NCI-H510A treated with DMSO at 0.1 percent for 48 hours (cell line): ENCODE measurements around the gene CASP2.
A peak's percentile ranks its signal among the peaks of the same experiment; 100 is the strongest.

Source experiments
- DNase-seq: peaks from one replicate; lab custom pipeline; 2025; lab: John Stamatoyannopoulos, UW

Gene CASP2

DNA sequence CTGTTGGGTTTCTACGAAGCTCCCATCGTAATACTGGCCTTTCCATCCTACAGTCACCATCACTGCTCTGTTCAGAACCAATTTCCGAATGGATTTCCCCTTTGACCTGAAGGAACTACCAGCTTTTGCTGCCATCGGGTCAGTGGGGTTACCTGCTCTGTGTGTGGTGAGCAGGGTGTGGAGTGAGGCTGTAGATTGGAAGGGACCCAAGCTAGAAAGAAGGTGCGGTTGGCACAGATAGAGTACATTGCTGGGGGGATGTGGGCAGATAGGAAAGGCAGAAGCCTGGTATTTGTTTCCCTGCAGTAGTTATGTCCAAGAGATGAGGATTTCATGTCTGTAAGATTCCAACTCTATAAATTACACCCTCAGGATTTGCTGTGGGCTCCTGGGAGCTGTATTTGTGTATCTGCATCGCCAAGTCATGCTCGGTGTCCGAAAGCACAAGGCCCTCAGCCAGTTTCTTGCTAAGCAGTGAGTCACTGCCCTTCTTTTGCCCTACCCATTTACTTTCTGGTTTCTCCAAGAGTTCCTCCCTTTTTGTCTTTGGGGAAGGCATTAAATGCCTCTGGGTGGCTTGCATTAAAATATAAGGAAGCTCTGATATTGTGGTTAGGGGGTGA lies 43.1 kb downstream of the CASP2 start:
- DNase-seq, result no peak

DNA sequence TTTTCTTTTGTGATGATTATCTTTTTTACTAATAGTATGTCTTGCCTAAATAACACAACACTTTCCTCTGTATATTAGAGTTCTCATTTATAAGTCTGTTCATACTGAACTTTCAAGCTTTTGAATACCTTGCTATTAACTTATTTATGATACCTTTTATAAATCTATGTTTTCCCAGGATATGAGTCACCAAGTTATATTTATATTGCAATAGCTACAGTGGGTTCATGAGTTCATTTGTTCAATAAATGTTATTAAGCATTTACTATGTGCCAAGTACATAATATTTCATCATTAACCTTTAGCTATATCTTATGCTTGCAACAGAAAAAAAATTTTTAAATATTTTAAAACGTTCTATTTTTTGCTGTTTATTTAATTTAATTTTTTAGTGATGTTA lies 46.1 kb downstream of the CASP2 start:
- no peak for DNase-seq

DNA sequence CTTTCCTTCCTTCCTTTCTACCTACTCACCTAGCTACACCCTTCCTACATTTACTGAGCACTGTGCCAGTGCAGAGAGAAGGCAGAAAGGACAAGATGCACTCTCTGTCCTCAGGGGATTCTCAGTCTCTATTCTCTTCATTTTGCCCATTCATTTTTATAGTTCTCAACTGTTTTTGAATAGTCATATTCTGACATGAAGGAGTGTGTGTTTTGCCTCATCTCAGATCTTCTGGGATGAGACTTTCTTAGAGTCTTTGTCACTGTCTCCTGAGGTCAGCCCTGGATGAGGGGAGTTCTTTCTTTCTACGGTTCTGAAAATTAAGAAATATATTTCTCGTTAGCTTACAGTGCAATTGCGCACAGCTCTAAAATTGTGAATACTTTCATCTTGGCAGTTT lies 49.1 kb downstream of the CASP2 start:
- no peak for DNase-seq

DNA sequence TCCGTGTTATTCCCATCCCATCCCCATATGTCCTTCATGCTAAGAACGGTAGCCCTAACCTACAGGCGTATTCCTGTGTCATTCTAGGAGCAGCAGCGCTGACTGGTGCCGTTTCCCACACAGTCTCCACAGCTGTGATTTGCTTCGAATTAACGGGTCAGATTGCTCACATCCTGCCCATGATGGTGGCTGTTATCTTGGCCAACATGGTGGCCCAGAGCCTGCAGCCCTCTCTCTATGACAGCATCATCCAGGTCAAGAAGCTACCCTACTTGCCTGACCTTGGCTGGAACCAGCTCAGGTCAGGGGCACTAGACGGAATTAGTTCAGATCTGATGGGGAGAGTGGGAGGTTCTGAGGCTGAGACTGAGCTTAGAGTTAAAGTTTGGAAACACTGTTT lies 53.7 kb downstream of the CASP2 start:
- no peak for DNase-seq

DNA sequence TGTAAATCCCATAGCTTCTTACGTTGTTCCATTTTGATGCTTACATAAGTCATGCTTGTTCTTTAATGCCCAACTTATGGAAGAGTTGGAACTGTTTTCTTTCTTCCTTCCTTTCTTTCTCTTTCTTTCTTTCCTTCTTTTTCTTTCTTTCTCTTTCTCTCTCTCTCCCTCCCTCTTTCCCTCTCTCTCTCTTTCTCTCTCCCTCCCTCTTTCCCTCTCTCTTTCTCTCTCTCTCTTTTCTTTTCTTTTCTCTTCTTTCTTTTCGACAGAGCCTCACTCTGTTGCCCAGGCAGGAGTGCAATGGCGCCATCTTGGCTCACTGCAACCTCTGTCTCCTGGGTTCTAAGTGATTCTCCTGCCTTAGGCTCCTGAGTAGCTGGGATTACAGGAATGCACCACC lies 55.4 kb downstream of the CASP2 start:
- no peak for DNase-seq

DNA sequence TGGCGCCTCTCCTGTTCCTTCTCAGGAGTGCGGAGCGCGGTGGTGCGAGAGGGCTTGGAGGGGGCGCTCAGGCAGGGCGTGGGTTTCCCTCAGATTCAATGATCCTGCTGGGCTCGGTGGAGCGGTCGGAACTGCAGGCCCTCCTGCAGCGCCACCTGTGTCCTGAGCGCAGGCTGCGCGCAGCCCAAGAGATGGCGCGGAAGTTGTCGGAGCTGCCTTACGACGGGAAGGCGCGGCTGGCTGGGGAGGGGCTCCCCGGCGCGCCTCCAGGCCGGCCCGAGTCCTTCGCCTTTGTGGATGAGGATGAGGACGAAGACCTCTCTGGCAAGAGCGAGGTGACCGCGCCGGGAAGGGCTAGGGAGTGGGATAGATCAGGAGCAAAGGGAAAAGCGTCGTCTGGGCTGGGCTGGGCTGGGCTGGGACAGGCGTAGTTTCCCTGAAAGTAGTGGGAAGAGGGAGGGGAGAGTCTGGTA lies 57.3 kb downstream of the CASP2 start:
- DNase-seq, result peak; percentile 20

DNA sequence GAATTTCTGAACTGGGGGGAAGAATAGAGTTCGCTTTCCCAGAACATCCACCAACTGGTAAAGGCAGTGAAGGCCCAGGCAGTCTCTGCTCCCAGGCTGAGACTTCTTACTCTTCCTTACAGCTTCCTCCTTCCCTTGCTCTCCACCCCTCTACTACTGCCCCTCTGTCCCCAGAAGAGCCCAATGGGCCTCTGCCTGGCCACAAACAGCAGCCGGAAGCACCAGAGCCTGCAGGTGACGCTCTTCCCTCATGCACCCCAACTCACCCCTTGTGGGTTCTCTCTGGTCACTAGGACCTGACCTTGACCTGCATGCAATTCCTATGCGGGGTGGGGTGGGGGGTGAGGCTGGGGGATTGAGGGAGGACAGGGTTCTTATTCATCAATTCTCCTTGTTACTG lies 57.9 kb downstream of the CASP2 start:
- DNase-seq, result no peak

DNA sequence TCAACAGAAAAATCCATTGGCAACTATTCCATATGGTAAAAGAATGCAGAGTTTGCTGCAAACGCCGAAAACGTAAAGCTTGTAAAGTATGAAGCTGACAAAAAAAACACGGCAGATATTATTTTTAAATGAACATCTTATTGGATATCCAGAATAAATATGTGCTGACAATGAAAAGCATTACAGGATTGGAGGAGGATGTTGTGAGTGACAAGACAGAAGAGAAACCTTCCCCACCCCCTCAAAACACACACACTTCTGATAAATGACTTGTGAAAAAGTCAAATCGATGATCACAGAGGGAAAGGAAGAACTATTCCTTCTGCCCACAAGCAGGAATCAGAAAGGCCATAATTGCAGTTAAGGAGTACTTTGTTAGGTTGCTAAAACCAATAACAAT lies 59.8 kb downstream of the CASP2 start:
- DNase-seq, result no peak

DNA sequence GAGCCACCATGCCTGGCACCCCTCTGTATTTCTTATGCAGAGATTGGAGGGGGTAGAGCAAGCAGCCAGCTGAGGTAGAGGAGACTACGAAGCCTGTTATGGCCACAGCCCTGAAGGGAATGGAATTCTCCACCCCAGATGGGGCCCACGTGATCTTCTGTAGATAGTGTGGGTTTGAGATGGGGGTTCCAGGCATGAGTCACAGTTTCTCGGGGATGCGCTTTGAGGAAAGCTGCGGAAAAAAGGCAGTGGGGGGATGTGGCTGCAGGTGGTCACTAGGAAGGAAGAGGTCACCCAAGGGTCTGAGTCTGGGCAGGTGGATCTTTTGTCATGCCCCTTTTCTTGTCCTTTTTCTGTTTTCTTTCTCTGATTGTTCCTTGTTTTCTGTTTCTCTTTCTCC lies 62.9 kb downstream of the CASP2 start:
- DNase-seq, result no peak

DNA sequence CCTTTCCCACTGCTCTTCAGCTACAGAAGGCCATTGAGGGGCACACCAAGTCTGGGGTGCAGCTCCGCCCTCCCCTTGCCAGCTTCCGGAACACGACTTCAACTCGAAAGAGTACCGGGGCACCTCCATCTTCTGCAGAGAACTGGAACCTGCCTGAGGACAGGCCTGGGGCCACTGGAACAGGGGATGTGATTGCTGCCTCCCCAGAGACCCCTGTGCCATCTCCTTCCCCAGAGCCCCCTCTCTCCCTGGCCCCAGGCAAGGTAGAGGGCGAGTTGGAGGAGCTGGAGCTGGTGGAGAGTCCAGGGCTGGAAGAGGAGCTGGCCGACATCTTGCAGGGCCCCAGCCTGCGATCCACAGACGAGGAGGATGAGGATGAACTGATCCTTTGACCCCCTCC lies 63.4 kb downstream of the CASP2 start:
- no peak for DNase-seq

DNA sequence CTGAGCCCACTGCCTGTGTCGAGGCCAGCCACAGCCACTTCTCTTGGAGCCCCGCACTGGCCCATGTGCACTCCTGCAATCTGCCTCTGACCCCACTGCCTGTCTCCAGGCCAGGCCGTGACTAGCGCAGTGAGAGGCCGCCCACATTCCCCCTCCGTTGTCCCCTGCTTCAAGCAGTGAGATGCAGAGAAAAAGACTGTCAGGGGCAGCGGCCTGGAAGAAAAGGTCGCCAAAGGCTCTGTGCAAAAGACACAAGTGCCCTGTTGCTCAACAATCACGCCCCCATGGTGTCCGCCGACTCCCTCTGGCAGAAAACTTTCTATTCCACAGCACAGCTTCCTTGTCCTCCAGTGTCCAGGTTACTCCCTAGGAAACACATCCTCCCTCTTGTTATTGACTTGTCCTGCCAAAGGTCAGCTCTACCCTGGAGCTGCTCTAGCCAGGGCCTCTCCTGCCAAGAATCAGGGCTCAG lies 64.4 kb downstream of the CASP2 start:
- DNase-seq, result no peak

DNA sequence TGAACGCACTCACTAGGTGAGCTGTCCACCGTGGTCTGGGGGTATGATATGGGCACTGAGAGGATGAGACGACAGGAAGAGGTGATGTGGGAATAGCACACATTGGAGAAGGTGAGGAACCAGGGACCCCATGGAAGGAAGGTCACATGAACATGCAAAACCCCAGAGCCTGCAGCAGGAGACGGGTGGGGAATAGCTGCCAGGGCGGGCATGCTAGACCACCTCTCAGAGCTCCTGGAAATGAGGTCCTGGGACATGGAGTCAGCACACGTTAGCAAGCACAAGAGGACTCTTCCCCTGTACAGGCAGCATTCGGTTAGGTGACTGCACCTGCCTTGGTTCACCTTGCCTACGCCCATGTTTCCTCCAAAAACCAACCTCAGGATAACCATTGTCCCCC lies 66.2 kb downstream of the CASP2 start:
- no peak for DNase-seq

DNA sequence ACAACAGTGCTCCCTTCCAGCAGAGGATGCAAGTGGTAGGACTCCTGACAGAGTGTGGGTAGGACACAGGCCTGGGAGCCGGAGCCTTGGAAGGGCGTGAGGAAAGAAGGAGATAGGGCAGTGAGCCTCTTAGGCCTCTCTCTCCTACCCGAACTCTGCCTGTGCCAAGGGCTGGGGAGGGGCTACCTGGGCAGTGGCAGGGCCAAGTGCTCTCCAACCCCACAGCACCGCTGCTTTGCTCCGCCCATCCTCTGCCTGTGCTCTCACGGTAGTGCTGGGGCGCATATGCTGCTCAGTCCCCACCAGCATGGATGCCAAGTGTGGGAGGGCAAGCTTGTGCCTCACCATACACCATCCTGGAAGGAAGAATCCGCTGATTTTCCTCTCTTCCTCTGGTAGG lies 66.8 kb downstream of the CASP2 start:
- peak; percentile 22 for DNase-seq

DNA sequence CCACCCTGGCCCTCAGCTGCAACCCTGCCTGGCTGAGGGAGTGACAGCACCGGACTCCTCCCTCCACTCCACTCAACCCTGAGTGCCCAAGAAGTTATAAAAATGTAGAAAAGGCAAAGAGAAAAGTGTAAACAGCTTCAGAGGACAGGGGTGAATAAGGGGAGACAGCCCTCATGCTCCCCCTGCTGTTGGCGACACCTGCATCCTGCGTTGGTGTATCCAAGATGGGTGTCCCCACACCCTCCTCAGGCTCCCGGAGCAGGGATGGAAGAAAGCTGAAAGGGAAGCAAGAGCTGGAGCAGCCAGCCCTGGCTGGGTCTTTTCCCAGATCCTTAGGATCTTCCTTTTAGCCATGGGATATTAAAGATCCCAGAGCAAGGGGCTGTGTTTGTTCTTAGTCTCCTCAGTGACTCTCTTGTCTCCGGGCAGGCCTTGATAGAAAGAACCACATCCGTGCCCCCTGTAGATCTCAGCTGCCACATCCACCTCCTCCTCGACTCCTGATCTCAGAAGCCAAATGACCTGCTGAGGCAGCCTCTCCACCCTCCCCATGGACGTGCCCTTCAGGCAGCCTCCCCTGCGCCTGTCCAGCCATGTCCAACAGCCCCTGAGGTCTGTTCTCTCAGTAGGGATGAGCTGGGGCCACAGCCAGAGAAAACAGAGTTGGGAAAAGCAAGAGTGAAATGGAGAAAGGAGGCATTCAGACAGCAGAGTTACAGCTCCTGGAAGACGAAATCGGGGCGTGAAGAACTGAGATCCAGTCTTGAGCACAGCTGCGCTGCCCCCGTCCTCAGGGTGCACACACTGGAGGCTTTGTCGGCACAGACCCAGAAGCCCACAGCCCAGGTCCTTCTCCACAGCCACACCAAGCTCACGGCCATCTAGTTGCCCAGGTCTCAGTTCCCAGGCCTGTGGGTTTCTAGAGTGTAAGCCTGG lies 67.6 kb downstream of the CASP2 start:
- DNase-seq, result no peak

DNA sequence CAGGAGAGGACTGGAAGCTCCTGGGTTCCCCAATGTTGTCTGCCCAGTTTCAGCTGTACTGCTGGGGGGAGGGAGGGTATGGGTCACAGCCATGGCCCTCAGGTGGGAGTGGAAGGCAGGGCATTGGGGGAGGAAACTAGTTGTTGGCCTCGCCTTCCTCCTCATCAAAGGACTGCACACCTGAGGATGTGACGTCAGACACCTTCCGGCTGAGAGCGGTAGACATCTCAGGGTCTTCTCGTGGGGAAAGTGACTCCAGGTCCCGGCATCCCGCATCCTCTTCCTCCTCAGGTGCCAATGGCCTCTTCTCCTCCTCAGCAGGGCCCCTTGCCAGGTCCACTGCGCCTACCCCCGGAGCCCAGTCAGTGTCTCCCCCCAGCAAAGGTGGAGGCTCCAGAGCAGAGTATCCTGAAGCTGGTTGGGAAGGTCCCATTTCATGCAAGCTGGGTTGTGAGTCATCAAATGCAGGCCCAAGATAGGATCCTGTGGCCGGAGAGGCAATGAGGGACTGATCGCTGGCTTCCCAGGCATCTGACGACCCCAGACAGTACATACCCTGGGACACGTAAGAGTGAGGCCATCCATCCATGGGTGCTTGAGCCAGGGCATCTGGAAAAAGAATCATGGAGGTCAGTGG lies 68.4 kb downstream of the CASP2 start:
- DNase-seq, result no peak
